Lower leg skin (tissue), 3 donors: ENCODE data around the gene OPRM1.

Source experiments
- CTCF ChIP-seq, 3 donors: fragments of 450-650 bp; IDR thresholded peaks; one replicate each; pipeline ENCODE4 v1.5.1; 2016; ENCODE audit warnings: antibody characterized with exemption in 3 of 3, mild to moderate bottlenecking in 3 of 3, moderate library complexity in 2 of 3
- POLR2A ChIP-seq, 2 donors: fragments of 450-650 bp; IDR thresholded peaks; one replicate each; pipeline ENCODE4 v1.6.1; 2016 to 2017; ENCODE audit warnings: antibody characterized with exemption in 2 of 2, mild to moderate bottlenecking in 1 of 2, moderate library complexity in 1 of 2

- TF ChIP-seq CTCF (IDR thresholded peaks at IDR 0.05): no peak
- TF ChIP-seq POLR2A (IDR thresholded peaks at IDR 0.05): no peak
These were observed 20.1 kb downstream of the OPRM1 start for GRCh38 chr6:154058963-154059680.
